ENCODE data around the gene PLA2G2C.

DNA sequence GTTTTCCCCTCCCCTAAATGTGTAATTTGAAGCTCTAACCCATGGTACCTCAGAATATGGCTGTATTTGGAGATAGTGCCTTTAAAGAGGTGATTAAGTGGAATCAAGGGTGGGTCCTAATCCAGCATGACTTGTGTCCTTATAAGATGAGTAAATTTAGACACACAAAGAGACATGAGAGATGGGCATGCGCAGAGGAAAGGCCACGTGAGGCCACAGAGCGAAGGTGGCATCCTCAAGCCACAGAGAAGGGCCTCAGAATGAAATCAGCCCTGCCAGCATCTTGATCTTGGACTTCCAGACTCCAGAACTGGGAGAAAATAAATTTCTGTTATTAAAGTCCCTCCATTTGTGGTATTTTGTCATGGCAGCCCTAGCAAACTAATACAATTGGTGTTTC, 50.1 kb downstream of the PLA2G2C start:
- no peak for TF ChIP-seq POLR2AphosphoS5 (IDR thresholded peaks at IDR 0.05)
- TF ChIP-seq, protein P1, sequence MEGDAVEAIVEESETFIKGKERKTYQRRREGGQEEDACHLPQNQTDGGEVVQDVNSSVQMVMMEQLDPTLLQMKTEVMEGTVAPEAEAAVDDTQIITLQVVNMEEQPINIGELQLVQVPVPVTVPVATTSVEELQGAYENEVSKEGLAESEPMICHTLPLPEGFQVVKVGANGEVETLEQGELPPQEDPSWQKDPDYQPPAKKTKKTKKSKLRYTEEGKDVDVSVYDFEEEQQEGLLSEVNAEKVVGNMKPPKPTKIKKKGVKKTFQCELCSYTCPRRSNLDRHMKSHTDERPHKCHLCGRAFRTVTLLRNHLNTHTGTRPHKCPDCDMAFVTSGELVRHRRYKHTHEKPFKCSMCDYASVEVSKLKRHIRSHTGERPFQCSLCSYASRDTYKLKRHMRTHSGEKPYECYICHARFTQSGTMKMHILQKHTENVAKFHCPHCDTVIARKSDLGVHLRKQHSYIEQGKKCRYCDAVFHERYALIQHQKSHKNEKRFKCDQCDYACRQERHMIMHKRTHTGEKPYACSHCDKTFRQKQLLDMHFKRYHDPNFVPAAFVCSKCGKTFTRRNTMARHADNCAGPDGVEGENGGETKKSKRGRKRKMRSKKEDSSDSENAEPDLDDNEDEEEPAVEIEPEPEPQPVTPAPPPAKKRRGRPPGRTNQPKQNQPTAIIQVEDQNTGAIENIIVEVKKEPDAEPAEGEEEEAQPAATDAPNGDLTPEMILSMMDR (IDR thresholded peaks at IDR 0.05) = no peak
